Fibroblast of skin of right biceps (primary cell): ENCODE results near the gene MAP4K4.

Source experiments
- DNase-seq: peaks from one replicate; pipeline ENCODE4 v3.0.0-alpha.2; 2013

The MAP4K4 gene

DNA sequence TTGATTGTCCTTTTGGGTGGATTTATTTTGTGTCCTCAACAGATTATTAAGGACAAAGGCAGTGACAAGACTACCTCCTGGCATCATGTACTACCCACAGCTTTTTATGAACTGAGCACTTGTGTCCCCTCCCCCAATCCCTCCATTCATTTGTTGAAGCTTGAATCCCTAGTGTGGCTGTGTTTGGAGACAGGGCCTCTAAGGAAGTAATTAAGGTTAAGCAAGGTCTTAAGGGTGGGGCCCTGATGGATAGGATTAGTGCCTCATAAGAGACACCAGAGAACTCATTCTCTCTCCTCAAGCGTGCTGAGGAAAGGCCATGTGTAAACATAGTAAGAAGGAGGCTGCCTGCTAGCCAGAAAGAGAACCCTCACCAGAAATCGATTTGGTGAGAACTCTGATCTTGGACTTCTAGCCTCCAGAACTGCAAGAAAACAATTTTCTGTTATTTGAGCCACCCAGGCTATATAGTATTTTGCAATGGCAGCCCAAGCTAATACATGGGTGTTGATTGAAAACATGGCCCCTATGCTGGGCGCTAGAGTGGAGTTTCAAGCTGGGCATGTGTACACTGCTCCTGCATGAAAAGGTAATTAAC is 3.4 kb upstream of the MAP4K4 start:
- DNase-seq = no peak

DNA sequence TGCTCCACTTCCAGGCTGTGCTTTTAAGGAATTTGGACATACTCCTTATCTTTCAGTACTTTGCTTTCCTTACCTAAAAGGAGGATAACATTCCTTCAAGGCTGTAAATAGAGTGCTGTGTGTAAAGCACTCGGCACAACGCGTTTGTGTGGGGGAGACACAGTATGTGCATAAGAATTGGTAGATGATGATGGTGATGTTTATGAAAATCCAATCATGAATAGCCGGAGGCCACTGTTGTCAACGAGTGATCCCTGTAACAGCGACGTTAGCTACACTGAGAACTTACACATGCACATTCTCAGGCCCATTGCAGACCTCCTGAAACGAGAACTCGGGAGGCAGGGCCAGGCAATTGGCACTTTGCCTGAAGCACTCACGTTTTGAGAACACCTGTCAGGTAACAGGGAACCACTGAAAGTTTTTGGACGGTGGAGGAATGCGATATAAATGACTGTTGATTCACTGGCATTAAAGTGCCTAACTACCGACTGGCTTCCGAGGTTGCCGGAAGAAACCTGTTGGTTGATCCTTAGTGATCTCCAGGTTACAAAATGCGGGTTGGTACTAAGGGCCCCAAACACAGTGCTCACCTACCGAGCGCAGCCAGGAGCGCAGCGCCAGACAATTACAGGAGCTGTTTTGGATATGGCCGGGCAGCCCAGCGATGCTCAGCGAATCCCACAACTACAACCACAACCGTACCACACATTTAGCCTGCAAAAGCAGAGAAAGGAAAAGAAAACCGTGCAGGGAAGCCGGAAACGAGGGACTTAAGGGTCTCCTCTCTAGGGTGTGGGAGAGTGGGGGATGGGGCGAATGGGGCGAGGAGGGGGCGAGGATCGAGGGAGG is 1.0 kb upstream of the MAP4K4 start:
- DNase-seq = no peak

DNA sequence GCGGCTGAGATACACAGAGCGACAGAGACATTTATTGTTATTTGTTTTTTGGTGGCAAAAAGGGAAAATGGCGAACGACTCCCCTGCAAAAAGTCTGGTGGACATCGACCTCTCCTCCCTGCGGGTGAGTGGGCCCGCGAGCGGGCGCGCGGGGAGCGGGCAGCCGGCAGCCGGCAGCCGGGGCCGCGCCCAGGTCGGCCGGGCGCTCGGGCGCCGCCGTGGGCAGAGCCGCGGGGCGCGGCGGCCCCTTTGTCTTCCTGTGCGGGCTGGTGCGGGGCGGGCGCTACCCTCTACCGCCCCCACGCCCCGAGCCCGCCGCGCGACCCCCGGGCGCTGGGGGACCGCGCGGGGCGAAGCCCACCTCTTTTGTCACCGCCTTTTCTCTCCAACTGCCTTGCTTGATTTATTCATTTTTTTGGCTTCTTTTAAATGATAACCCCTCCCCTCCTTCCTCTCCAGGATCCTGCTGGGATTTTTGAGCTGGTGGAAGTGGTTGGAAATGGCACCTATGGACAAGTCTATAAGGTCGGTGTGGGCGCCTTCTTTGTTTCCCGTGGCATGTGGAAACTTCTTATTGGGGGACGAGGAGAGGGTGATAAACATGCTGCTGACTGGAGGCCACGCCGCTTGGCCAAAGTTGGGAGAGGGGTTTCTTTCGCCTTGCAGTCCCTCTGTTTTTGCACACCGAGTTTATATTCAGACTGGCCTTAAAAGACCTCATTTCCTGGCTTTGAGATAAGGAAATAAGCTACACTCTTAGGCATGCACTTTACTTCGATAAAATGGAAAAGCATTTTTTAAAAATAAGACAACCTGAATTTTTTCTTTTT is 722 bp downstream of the MAP4K4 start:
- DNase-seq = peak; percentile 42

DNA sequence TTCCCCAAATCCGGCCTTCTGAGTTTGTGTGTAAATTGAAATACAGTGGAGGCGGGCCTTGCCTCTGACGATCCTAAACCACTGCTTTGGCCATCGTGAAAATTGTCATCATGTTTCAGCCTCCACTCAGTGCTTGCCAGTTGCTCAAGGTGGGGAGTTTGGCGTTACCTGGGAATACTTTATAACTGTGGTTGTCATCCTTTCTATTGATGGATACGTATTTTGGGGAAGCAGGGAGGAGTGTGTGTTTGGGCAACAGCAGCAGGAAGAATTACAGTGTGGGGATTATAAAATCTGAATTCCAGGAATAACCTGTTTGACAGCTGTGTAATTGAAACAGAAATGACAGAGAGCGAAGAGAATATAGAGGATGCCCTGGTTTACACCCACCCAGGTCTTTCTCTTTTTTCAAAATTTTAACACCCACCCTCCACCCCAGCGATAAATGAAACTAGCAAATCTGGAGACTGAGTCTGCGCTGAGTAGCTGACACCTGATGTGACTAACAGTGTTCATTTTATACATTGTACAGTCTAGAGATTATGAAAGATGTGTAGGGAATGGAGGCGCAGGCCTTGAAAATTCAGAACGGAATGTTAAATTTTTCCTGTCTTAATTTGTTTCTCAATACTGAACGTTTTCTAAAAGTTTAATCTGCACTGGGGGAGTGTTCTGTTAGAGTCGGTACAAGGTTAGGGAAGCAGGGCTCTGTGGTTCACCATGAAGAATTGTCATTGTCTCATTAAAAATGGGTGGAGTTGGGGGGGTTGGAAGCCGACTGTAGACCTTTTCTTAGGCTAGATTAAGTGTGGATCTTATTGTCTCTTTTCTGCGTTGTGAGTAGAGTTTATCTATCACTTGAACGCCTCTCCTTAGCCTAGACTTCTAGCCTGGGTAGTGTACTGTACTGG is 1.6 kb downstream of the MAP4K4 start:
- no peak for DNase-seq

DNA sequence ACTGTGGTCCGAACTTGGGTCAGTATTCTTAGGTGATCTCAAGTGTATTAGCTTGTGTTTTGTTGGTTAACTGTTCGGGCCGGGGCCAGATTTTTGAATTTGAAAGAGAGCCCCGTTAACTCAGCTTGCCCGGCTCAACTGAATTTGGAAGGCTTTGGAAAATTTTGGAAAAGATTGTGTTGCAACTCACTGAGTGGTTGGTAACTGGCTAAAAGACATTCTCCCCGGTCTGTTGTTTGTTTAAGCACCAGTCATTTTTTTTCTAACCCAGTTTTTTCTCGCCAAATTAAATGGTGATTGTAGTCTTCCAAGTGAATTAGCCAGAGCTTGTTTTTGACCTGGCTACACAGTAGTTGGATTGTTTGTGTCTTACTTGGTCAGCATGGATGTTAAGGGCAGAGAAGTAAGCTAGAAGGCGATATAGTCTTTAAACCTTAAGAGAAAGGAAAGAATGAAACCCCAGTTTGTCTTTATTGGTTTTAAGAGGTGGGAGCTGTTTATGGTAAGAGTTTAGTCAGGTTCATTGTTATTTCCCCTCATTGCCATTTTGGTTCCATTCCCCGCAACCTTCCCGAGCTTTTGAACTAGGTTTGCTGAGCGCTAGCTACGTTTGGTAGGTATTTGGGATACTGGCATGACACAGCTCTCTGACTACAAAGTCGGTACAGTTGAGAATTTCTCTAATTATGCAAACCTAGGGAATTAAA is 2.4 kb downstream of the MAP4K4 start:
- no peak for DNase-seq

DNA sequence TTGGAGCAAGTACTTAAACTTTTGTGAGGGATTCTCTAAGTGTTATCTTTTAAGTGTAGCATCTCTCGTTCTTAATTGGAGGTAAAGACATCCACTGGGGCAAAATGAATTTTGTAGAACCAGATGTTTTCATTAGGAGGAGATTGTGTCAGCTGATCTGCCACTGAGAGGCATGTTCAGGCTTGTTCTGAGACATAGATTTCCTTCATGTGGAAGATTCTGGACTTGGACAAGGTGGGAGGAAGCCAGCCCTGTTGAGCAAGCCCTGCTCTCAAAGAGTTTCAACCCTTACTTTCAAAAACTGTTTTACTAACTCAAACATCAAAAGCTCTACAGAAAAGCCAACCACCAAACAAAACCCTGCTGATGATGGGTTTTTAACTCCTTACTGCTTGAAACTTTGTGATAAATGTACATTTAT is 6.5 kb downstream of the MAP4K4 start:
- no peak for DNase-seq

DNA sequence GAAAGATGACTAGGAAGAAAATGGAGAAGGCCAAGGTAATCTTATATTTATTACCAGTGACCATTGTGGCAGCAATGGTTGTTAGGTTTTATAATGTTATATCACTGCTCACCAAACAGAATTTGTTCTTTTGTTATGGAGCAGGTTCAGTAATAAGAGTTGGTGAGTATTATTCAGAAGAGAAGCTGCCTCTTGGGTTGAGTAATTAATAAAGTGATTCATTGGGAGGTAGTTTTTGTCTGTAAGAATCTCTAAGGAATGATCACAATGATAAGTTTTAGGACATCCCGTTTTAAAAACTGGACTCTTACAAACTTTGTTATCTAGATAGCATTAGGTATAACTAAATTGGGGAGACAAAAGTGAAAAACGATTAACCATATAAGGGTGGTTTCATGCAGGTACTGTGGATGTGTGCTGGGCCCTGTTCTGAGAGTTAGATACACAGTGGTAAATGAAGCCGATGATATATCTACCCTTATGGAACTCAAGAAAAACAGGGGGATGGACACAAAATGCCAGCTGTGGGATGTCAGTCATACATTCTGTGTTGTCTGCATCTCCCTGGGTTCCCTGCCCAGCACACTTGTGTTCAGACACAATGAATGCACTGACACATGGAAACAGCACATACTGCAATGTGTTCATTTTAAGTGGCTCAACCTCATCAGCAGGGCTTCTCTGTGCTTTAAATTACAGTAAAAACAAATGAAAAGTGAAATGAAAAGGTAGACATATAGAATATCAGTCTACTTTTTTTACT is 7.5 kb downstream of the MAP4K4 start:
- no peak for DNase-seq

DNA sequence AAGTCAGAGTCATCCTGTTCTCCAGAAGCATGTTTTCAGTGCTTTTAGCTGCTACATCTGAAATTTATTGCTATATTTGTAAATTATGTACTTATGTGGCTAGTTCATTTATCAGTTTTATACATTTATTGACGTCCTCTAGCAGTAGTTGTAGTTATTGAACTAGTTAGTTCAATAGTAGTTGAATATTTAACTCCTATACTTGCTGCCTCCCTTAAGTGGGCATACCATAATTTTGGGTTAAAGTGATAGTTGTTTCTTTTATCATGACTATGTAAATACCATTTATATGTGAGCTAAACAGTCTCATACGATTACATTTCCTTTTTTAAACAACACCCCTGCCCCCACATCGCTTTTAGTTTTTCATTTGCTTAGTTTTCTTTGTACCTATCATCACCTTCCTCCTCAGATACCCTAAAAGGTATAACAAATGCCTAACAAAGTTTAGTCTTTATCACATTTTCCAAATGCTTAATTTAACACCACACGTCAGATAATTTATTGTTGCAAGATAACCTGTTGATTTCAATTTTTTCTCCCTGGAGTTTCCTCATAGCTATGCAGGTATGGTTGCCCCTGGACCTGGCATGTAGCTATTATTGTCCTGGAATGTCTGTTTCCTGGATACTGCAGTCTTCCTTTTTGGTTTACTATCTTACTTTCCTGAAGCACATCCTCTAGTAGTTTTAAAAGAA is 8.8 kb downstream of the MAP4K4 start:
- no peak for DNase-seq

DNA sequence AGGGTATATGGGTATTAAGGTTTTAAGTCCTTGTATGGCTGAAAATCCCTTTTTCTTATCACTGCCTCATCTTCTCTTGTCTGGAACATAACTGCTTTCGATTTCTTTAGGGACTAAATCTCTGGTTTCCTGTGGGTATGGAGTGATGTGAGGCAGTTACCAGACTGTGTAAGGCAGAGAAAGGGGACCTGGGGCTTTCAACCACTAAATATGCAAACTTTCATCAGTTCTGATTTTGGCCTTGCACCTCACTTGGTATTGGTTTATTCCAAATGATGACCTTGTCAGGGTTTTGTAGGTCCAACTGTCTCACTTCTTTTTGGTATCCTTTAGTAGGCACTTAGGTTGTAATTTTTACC is 9.3 kb downstream of the MAP4K4 start:
- no peak for DNase-seq

DNA sequence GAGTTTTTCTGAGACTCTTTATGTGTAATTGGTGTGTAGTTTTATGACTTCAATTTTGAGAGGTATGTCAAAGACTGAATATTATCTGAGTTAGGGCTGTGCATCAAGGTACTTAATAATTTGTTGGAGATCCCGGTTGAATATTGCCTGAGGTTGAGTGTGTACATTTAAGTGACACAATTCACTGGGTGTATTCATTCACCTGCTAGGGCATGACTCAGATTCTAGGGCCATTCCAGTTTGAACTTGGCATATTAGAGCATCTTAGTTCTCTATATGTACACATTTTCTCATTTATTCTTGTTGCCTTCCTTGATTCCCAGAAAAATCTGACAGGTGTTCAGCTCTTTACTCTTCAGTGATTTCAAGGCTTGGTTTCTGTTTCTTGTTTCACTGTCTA is 12.5 kb downstream of the MAP4K4 start:
- DNase-seq = no peak

DNA sequence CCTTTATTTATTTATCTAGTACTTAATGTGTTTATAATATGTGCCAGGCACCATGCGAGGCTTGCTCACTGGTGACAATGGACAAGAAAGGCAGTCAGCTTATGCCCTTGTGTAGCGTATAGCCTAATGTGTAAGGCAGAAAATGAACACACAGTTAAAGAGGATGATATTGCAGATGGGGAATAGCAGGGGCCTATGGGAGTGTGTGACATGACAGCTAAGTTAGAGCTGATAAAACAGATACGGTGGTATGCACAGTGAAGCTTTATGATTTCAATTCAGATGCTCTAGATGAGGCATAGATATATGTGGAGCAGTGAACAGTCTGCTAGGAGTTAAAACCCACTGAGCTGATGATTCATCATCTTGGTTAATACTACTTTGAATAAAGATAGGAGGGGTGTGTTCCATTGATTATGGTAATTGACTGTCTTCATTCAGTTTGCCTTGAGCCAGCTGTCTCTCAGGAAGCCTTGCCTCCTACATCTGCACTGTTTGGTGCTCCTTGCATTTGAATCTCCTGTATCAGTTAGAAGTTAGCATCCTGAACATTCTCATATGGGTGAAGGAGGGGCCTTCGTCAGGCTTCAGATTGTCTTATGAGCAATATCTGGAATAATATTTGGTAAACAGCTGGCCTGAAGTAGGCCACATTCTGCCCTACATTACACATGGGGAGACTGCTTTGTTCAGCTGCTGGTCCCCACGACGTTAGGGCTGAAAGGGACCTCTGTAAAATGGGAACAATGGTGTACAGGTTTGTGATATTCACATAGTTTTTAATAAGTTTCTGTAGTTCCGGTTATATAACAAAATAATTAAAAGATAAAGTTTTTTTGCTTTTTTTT is 13.2 kb downstream of the MAP4K4 start:
- DNase-seq = peak; percentile 57

DNA sequence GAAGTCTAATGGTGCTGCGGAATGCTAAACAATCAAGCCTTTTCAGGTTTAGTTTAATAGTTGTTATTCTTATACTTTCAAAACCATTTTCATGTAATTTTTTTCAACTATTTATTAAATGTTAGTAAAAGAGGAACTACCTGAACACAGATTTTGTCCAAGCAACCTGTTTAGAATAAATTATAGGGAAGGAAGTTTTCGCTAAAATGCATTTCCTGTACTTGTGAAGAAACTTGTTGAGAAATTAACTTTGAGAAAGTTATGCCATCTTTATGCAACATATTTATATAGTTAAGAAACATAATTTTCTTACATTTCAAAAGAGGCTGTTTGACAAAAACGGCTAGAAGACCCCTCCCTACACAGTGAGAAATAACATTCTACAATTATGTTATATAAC is 16.6 kb downstream of the MAP4K4 start:
- DNase-seq = no peak

DNA sequence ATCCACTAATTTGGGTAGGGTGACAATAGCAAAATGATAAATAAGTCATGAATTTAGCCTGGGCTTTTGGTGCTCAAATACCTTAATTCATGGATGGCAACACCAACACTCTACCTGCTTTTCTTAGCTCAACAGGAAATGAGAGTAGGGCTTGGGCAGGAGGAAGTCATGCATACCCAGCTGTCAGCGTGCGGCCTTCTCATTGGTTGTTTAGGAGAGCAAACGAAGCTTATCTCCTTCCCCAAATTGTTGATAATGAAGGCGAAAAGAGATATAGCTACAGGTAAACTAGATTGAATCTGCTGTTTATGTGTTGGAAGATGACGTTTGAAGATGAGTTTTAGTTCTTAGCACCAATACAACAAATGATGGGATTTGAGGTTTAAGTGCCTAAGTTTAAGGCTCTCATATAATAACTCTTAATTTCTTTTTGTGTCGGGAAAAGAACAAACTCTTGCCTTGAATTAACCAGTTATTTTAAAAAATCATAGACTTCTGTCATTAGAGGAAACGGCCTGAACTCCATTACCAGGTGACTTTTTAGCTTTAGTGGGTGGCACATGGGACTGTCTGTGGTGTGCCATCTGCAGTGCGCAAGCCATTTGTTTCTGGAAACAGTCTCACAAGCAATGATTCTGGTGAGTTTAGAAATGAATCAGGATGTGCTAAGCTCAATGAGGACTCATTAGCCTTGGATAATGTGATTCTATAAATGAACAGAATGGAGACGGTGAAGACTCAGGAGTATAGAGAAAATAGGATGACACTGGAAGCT is 19.8 kb downstream of the MAP4K4 start:
- DNase-seq = no peak

DNA sequence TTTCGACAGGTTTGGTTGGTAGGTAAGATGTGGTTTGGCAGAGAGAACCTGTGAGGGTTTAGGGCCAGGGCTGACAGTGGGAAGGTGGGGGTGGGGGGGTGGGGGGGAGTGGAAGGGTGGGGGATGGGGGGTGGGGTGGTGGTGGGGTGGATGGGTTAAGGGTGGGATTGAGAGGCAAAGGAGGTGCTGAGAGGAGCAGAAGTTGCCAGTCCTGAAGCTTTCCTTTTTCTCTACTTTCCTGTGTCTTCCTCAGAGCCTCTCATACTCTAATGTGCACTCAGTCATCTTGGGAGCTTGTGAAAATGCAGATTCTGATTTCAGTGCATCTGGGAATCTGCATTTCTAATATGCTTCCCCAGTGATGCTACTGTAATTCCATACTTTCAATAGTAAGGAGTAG is 21.0 kb downstream of the MAP4K4 start:
- no peak for DNase-seq

DNA sequence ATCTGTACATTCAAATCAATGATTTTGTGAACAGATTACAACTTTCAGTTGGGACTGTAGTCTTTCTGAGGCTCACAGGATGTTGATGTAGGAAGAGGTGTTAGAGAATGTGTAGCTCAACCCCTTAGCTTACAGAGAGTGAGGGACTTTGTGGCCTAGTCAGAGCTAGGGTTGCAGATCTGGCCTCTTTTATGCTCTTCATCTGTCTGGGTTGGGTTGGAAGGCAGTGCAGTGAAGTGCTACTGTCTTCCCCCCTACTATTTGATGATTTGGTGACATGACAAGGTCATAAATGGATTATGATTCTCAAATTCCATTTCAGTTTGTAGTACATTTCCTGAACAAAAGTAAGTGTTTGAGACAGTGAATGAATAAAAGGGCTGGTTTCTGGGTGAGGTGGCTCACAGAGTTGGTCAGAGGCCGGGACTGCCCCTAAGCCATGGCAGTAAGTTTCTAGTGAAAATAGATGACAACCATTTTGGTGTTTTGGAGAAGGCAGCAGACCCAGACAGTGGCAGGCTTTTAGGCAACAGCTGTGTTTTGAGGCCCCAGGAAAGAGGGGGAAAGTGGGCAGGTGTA is 21.6 kb downstream of the MAP4K4 start:
- peak; percentile 65 for DNase-seq

DNA sequence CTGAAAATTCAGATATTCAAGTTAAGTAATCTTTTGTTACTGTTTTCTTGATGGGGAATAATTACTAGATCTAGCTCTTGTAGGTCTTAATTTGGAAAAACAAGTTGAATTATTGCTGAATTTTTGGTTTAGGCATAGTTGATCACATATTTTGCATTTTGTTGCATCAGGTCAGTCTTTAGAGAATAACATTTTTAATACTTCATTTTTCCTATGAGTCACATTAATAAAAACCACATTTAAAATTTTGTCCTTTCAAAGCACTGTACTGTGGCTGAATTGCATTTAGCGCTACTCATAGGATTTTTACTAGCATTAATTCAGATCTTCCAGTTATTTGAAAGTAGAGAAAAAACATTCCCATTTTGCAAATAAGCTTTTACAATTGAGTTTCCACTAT is 23.2 kb downstream of the MAP4K4 start:
- peak; percentile 71 for DNase-seq

DNA sequence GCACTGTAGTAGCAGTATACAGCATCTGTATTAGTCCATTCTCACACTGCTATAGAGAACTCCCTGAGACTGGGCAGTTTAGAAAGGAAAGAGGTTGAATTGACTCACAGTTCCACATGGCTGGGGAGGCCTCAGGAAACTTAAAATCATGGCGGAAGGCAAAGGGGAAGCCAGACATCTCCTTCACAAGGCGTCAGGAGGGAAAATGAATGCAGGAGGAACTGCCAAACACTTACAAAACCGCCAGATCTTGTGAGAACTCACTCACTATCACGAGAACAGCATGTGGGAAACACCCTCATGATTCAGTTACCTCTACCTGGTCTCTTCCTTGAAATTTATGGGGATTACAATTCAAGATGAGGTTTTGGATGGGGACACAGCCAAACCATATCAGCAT is 25.4 kb downstream of the MAP4K4 start:
- no peak for DNase-seq

DNA sequence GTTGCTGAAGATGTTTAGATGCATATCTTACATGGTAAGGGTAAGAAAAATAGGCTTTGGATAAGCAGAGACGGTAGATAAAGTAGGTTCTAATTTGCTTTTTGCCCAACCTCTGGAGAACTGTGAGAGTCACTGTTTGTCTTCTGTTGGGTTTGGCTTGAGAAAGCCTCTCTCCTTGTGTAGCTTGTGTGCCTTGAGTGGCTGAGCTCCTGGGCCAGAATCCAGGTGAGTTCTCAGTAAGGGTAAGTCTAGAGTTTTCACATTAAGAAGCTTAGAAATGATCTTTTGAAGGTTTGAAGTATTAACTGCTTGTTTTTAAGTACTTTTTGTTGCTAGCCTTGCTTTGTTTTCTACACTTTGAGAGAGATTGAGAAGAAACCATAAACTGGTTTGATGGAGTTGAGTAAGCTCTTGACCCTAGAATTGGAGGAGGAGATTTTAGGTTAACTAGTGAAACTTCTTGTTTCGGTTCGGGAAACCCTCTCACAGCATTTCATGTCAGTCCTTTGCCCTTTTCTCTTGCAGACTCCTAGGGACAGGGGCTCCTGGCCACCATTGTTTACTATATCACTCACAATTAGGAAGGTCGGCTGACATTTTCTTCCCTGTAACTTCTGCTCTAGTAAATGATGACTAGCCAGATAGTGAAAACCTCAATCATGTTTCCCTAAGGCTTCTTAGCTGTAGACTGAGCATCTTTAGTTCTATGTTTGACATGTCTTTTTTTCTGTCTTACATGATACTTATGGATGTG is 26.0 kb downstream of the MAP4K4 start:
- DNase-seq = no peak
